ENCODE data around the gene CYBC1.

CYBC1 gene

DNA sequence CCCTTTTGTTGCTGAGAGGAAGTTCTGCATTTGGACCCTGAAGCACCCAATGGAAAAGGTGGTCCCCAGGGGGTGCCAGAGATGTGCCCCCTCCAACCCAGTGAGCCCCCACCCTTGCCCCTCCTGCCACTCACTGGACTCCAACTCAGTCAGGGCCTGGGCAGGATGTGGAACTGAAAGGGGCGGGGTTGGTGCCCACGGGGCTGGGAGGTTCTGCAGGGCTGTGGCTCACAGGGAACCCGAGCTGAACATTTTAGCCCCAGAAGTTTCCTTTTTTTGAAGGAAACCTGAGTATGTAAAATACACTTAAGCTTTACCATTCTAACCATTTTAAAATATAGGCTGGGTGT, 16.4 kb downstream of the CYBC1 start:
- Histone ChIP-seq H2AFZ (ENCODE audit: low read length) (no peak overlapping the region), H3K27me3 (ENCODE audit: control insufficient read depth in 3 of 3, insufficient read depth in 3 of 3, low read depth in 1 of 3, low read length in 3 of 3) (no peaks in the 10 kb centered on the region), H3K18ac (ENCODE audit: low read length) (no peak overlapping the region), H3K14ac (ENCODE audit: low read length) (no peak overlapping the region), H4K91ac (ENCODE audit: low read depth, low read length, poor library complexity) (no peak overlapping the region), H3K23ac (ENCODE audit: low read depth, low read length, poor library complexity) (no peak overlapping the region), H3K4me3 (ENCODE audit: low read length in 2 of 2) (no peak overlapping the region), H2BK5ac (ENCODE audit: low read length) (no peak overlapping the region), H2BK15ac (ENCODE audit: low read length) (no peak overlapping the region), H3K9me3 (replicated peaks in 1 of 2; ENCODE audit: control insufficient read depth in 2 of 2, insufficient read depth in 1 of 2, low read depth in 1 of 2, low read length in 2 of 2) (no peaks in the 10 kb centered on the region), H3K4me1 (ENCODE audit: control insufficient read depth in 2 of 2, insufficient read depth in 1 of 2, low read depth in 1 of 2, low read length in 2 of 2) (peaks cover 3% of the 10 kb centered on the region in 2 donors), H3K79me1 (ENCODE audit: low read depth, low read length) (peaks cover 2% of the 10 kb centered on the region), H3K4ac (ENCODE audit: low read length) (no peak overlapping the region), H2AK5ac (ENCODE audit: low read depth, low read length) (no peak overlapping the region), H3K4me2 (ENCODE audit: insufficient read depth, low read length, poor library complexity, severe bottlenecking) (no peak overlapping the region), H4K8ac (ENCODE audit: low read depth, low read length) (no peak overlapping the region), H2BK12ac (ENCODE audit: low read length) (no peak overlapping the region), H3K27ac (replicated peaks; ENCODE audit: low read length) (no peak overlapping the region), H3K36me3 (replicated peaks in 1 of 2; ENCODE audit: control insufficient read depth in 2 of 2, insufficient read depth in 2 of 2, low read length in 2 of 2) (peaks cover 3 to 5% of the 10 kb centered on the region in 2 donors), H2BK120ac (ENCODE audit: low read depth, low read length) (no peak overlapping the region), H3K9ac (ENCODE audit: low read depth, low read length, poor library complexity) (no peak overlapping the region)
- WGBS, 2 donors (ENCODE audit: extremely low coverage in 2 of 2, insufficient read length in 2 of 2, insufficient replicate concordance in 1 of 2), result no CpG with 5 or more reads among the region's 3 CpGs
- DNase-seq (ENCODE audit: low spot score), result no peak

DNA sequence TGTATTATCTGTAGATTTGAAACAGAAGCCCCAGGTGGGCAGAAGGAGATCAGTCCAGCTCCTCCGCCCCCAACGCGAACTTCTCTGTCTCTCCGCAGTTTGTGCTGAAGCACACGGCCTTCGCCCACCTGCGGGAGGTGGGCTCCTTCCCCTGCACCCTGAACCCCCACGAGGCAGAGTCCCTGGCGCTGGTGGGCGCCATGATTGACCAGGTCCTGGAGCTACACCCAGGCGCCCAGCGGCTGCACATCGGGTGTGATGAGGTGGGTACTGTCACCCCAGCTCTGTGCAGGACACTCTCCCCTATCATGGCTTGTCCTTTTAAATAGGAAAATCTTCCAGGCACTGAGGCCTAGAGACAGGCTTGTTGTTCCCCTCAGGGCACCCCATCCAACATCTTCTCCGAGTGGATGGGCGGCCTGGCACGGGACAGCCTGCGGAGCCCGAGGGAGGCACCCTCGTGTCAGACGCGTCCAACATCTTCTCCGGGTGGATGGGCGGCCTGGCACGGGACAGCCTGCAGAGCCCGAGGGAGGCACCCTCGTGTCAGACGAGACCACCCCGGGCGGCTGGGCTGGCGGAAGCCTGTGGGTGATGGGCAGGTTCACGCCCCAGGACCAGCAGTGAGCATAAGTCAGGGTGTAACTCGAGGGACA, 16.9 kb downstream of the CYBC1 start:
- peak overlapping the region; percentile 55 for H3K23ac ChIP-seq (ENCODE audit: low read depth, low read length, poor library complexity)
- no peak overlapping the region for H2BK120ac ChIP-seq (ENCODE audit: low read depth, low read length)
- no CpG with 5 or more reads among the region's 32 CpGs for WGBS, 2 donors (ENCODE audit: extremely low coverage in 2 of 2, insufficient read length in 2 of 2, insufficient replicate concordance in 1 of 2)

DNA sequence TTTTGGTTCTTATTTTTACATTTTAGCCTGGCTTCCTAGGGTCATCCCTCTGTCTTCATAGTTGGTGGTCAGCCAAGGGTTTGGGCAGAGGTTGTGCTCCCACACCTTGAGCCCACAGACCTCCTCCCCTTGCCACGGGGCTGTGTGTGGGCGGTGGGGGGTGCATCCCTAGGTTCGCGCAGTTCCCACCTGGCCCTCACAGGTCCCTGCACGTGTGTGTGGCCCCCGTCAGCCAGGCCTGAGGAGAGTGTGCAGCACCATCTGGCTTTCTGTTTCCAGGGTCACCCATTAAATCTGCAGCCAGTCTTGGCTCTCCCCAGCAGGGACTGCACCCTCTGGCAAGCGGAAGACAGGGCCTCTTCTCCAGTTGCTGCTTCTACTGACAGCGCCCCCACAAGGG, 18.5 kb downstream of the CYBC1 start:
- H3K4me1 ChIP-seq (ENCODE audit: control insufficient read depth in 2 of 2, insufficient read depth in 1 of 2, low read depth in 1 of 2, low read length in 2 of 2), result peaks cover 3% of the 10 kb centered on the region in 2 donors
- no peak overlapping the region for H4K91ac ChIP-seq (ENCODE audit: low read depth, low read length, poor library complexity)
- H2BK120ac ChIP-seq (ENCODE audit: low read depth, low read length), result no peak overlapping the region
- H3K4me3 ChIP-seq (ENCODE audit: low read length in 2 of 2), result no peak overlapping the region
- peak overlapping the region; percentile 55 for H3K23ac ChIP-seq (ENCODE audit: low read depth, low read length, poor library complexity)
- peak overlapping the region; percentile 21 for H3K9ac ChIP-seq (ENCODE audit: low read depth, low read length, poor library complexity)
- H3K14ac ChIP-seq (ENCODE audit: low read length), result no peak overlapping the region
- WGBS, 2 donors (ENCODE audit: extremely low coverage in 2 of 2, insufficient read length in 2 of 2, insufficient replicate concordance in 1 of 2), result no CpG with 5 or more reads among the region's 8 CpGs
- no peaks in the 10 kb centered on the region for H3K27me3 ChIP-seq (ENCODE audit: control insufficient read depth in 3 of 3, insufficient read depth in 3 of 3, low read depth in 1 of 3, low read length in 3 of 3)
- no peak overlapping the region for H3K4me2 ChIP-seq (ENCODE audit: insufficient read depth, low read length, poor library complexity, severe bottlenecking)
- H2AFZ ChIP-seq (ENCODE audit: low read length), result no peak overlapping the region
- H2BK15ac ChIP-seq (ENCODE audit: low read length), result no peak overlapping the region
- no peak for DNase-seq (ENCODE audit: low spot score)
- H4K8ac ChIP-seq (ENCODE audit: low read depth, low read length), result peak overlapping the region; percentile 17
- no peak overlapping the region for H3K27ac ChIP-seq (replicated peaks; ENCODE audit: low read length)
- H2BK12ac ChIP-seq (ENCODE audit: low read length), result no peak overlapping the region
- H3K79me1 ChIP-seq (ENCODE audit: low read depth, low read length), result no peaks in the 10 kb centered on the region
- H3K4ac ChIP-seq (ENCODE audit: low read length), result no peak overlapping the region
- H2AK5ac ChIP-seq (ENCODE audit: low read depth, low read length), result no peak overlapping the region
- peak overlapping the region; percentile 48 for H3K18ac ChIP-seq (ENCODE audit: low read length)
- no peaks in the 10 kb centered on the region for H3K9me3 ChIP-seq (replicated peaks in 1 of 2; ENCODE audit: control insufficient read depth in 2 of 2, insufficient read depth in 1 of 2, low read depth in 1 of 2, low read length in 2 of 2)
- peaks cover 3 to 5% of the 10 kb centered on the region in 2 donors for H3K36me3 ChIP-seq (replicated peaks in 1 of 2; ENCODE audit: control insufficient read depth in 2 of 2, insufficient read depth in 2 of 2, low read length in 2 of 2)
- H2BK5ac ChIP-seq (ENCODE audit: low read length), result peak overlapping the region; percentile 29

More for the DNA sequence above, 16.9 kb downstream of the CYBC1 start:
- Histone ChIP-seq H2BK5ac (ENCODE audit: low read length) (no peak overlapping the region), H4K91ac (ENCODE audit: low read depth, low read length, poor library complexity) (no peak overlapping the region), H2AFZ (ENCODE audit: low read length) (no peak overlapping the region), H2BK15ac (ENCODE audit: low read length) (no peak overlapping the region), H3K79me1 (ENCODE audit: low read depth, low read length) (no peaks in the 10 kb centered on the region), H3K27me3 (ENCODE audit: control insufficient read depth in 3 of 3, insufficient read depth in 3 of 3, low read depth in 1 of 3, low read length in 3 of 3) (no peaks in the 10 kb centered on the region), H3K36me3 (replicated peaks in 1 of 2; ENCODE audit: control insufficient read depth in 2 of 2, insufficient read depth in 2 of 2, low read length in 2 of 2) (peaks cover 3 to 5% of the 10 kb centered on the region in 2 donors), H3K18ac (ENCODE audit: low read length) (peak overlapping the region; percentile 38), H3K4me2 (ENCODE audit: insufficient read depth, low read length, poor library complexity, severe bottlenecking) (no peak overlapping the region), H3K9ac (ENCODE audit: low read depth, low read length, poor library complexity) (no peak overlapping the region), H2BK12ac (ENCODE audit: low read length) (no peak overlapping the region), H2AK5ac (ENCODE audit: low read depth, low read length) (no peak overlapping the region), H3K14ac (ENCODE audit: low read length) (no peak overlapping the region), H3K4ac (ENCODE audit: low read length) (no peak overlapping the region), H3K4me3 (ENCODE audit: low read length in 2 of 2) (no peak overlapping the region), H4K8ac (ENCODE audit: low read depth, low read length) (peak overlapping the region; percentile 43), H3K4me1 (ENCODE audit: control insufficient read depth in 2 of 2, insufficient read depth in 1 of 2, low read depth in 1 of 2, low read length in 2 of 2) (peaks cover 3% of the 10 kb centered on the region in 2 donors), H3K9me3 (replicated peaks in 1 of 2; ENCODE audit: control insufficient read depth in 2 of 2, insufficient read depth in 1 of 2, low read depth in 1 of 2, low read length in 2 of 2) (no peaks in the 10 kb centered on the region), H3K27ac (replicated peaks; ENCODE audit: low read length) (no peak overlapping the region)
- DNase-seq (ENCODE audit: low spot score), result no peak

DNA sequence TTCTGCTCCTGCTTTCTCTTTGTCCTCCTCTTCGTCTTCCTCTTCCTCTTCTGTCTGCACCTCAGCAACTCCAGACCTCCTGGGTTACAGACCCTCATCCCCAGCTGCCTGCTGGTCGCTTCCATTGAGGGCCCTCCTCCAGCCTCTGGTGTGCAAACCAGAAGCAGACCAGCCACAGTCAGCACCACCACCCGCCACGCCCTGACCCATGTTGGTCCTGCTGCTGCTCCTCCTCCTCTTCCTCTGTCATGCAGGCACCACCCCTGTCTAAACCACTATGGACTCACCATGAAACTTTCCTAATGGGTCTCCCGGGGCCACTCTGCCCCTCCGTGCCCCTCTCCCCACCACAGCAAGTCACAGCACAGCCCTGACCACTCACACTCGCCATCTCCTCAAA, 20.7 kb downstream of the CYBC1 start:
- Histone ChIP-seq H4K91ac (ENCODE audit: low read depth, low read length, poor library complexity) (no peak overlapping the region), H3K4me1 (ENCODE audit: control insufficient read depth in 2 of 2, insufficient read depth in 1 of 2, low read depth in 1 of 2, low read length in 2 of 2) (no peaks in the 10 kb centered on the region), H3K23ac (ENCODE audit: low read depth, low read length, poor library complexity) (no peak overlapping the region), H2AFZ (ENCODE audit: low read length) (no peak overlapping the region), H3K4ac (ENCODE audit: low read length) (peak overlapping the region; percentile 6), H3K9me3 (replicated peaks in 1 of 2; ENCODE audit: control insufficient read depth in 2 of 2, insufficient read depth in 1 of 2, low read depth in 1 of 2, low read length in 2 of 2) (no peaks in the 10 kb centered on the region), H4K8ac (ENCODE audit: low read depth, low read length) (no peak overlapping the region), H2BK120ac (ENCODE audit: low read depth, low read length) (no peak overlapping the region), H3K4me3 (ENCODE audit: low read length in 2 of 2) (peak overlapping the region in 1 of 2 donors; percentile 55), H3K9ac (ENCODE audit: low read depth, low read length, poor library complexity) (no peak overlapping the region), H3K36me3 (replicated peaks in 1 of 2; ENCODE audit: control insufficient read depth in 2 of 2, insufficient read depth in 2 of 2, low read length in 2 of 2) (peaks cover 0 to 3% of the 10 kb centered on the region in 2 donors), H3K4me2 (ENCODE audit: insufficient read depth, low read length, poor library complexity, severe bottlenecking) (no peak overlapping the region), H3K27me3 (ENCODE audit: control insufficient read depth in 3 of 3, insufficient read depth in 3 of 3, low read depth in 1 of 3, low read length in 3 of 3) (no peaks in the 10 kb centered on the region), H3K27ac (replicated peaks; ENCODE audit: low read length) (no peak overlapping the region), H2BK5ac (ENCODE audit: low read length) (no peak overlapping the region), H3K79me1 (ENCODE audit: low read depth, low read length) (no peaks in the 10 kb centered on the region), H2BK12ac (ENCODE audit: low read length) (no peak overlapping the region), H2BK15ac (ENCODE audit: low read length) (no peak overlapping the region), H3K14ac (ENCODE audit: low read length) (no peak overlapping the region), H2AK5ac (ENCODE audit: low read depth, low read length) (no peak overlapping the region), H3K18ac (ENCODE audit: low read length) (no peak overlapping the region)
- WGBS, 2 donors (ENCODE audit: extremely low coverage in 2 of 2, insufficient read length in 2 of 2, insufficient replicate concordance in 1 of 2), result no CpG with 5 or more reads among the region's 7 CpGs
- DNase-seq (ENCODE audit: low spot score), result no peak

Data from neuronal stem cell (in vitro differentiated cells).